ENCODE results near the gene SLC22A23.

The SLC22A23 gene

DNA sequence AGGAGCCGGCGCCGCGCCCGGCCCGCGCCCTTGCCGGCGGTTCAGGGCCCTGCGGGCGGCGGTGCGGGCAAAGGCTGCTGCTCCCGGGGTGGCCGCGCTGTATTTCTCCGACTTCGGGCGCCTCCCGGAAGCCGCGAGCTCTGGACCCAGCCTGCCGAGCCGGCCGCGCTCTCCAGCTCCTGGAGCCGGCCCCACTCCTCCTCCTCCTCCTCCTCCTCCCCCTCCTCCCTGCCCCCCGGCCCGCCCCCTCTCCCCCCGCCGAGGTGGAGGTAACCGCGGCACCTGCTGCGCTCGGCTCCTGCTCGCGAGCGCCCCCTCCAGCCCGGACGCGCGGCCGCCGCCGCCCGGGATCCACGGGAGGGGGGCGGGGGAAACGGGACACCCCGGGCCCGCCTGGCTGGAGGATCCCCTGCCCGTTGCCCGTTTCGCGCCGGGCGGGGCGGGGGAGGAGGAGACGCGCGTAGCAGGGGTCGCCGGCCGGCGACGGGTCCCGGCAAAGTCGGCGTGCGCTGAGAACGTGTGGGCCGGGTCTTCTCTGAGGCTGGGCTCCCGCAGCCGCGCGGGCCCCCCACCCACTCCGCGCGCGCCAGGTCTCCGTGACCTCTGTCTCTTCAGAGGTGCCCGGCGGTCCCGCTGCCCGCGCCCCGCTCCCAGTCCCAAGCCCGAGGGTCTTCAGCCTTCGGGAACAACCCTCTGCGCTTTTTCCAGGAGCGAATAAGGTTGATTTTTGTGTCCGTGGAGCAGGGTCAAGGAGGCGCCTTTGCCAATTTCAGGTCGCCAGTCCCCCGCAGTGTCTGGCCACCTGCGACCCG lies at the start of gene SLC22A23:
SLC22A23 (minus strand) TSS at position 153 of the 812 bp plus-strand sequence. CDS start 491 bp downstream, outside the sequence.
- peak within 1 kb of the TSS; percentile 85 for H3K27ac ChIP-seq
- peak; percentile 85 for DNase-seq (ENCODE audit: low spot score)
- peak; percentile 88 for TF ChIP-seq CTCF (conservative IDR thresholded peaks at IDR 0.05; ENCODE audit: low read depth)
- POLR2A ChIA-PET (ENCODE audit: low non-redundant PET) = no interaction called here
- CTCF ChIA-PET = interaction anchor here (0.6 to 1.0 kb wide), 4 partner anchors 10 to 1792 kb away, joined by 3 read pairs; no protein-coding TSS in a partner anchor

DNA sequence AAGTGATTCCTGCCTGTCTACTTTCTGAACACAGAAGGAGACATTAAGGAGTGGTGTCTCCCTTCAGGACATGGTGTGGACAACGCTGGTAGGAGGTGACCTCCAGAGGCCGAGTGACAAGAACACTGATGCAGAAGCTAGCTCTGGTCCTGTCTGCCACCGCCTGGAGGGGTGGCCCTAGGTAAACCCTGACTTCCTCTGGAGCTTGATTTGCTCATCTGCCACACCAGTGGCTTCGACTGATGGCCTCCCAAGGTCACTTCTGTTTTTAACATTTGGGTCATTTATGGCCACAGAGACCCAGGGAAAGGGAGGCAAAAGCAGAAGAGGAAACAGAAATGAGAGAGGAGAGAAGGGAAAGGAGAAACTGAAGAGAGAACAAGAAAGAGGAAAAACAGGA lies 49.4 kb upstream of the SLC22A23 start:
- TF ChIP-seq CTCF (conservative IDR thresholded peaks at IDR 0.05; ENCODE audit: low read depth) = no peak
- H3K27ac ChIP-seq = no peak overlapping the region
- POLR2A ChIA-PET (ENCODE audit: low non-redundant PET) = no interaction called here
- CTCF ChIA-PET = interaction anchor here (0.5 to 0.6 kb wide), 2 partner anchors 421 to 1058 kb away, joined by 3 to 7 read pairs; no protein-coding TSS in a partner anchor
- no peak for DNase-seq (ENCODE audit: low spot score)

DNA sequence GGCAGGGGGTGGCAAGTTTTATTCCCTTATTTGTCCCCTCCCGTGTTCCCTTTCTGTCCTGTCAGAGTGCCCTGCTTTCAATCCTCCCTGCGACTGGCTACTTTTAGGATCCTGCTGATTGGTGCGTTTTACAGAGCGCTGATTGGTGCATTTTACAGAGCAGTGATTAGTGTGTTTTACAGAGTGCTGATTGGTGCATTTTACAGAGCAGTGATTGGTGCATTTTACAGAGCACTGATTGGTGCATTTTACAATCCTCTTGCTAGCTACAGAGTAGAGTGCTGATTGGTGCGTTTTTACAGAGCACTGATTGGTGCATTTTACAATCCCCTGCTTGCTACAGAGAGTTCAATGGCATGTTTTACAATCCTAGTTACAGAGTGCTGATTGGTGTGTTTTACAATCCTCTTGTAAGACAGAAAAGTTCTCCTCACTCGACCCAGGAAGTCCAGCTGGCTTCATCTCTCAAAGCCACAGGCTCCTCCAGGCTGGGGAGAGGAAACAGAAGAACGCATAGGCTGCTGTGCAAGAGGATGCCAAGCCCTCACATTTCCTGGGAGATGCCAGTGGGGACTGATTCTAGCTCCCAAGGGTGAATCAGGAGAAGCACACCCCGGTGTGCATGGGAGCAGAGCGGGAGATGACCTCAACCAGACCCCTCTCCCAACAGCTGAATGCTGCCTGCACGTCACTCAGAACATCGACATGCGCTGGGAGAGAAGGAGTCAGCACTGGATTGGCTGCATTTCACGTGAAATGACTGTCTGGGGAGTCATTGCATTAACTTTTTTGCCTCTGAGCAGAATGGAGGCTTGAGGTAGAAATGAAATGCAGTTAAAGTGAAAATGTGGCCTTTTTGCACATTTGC lies 48.3 kb upstream of the SLC22A23 start:
- DNase-seq (ENCODE audit: low spot score) = no peak
- no peak overlapping the region for H3K27ac ChIP-seq
- ChIA-PET POLR2A (ENCODE audit: low non-redundant PET) (no interaction called here), CTCF (interaction anchor here (0.6 kb wide), 1 partner anchor 300 kb away, joined by 4 read pairs; no protein-coding TSS in a partner anchor)
- no peak for TF ChIP-seq CTCF (conservative IDR thresholded peaks at IDR 0.05; ENCODE audit: low read depth)

DNA sequence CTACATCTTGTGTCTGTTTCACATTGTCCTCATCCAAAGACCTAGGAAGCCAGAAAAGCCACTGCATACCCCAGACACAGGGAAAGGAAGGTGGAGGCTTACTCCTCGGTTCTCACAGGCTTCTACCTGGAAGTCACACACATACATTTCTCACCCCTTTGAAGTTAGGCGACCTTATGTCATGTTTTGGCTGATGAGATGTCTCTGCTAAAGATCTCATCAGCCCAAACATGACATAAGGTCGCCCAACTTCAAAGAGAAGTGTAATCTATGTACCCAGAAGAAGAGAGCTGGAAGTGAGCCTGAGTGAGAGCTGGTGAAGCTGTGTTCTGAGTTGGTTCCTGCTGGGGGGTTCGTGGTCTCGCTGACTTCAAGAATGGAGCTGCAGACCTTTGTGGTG lies 47.5 kb upstream of the SLC22A23 start:
- ChIA-PET CTCF (no interaction called here), POLR2A (ENCODE audit: low non-redundant PET) (no interaction called here)
- no peak for TF ChIP-seq CTCF (conservative IDR thresholded peaks at IDR 0.05; ENCODE audit: low read depth)
- no peak for DNase-seq (ENCODE audit: low spot score)
- H3K27ac ChIP-seq = no peak overlapping the region

DNA sequence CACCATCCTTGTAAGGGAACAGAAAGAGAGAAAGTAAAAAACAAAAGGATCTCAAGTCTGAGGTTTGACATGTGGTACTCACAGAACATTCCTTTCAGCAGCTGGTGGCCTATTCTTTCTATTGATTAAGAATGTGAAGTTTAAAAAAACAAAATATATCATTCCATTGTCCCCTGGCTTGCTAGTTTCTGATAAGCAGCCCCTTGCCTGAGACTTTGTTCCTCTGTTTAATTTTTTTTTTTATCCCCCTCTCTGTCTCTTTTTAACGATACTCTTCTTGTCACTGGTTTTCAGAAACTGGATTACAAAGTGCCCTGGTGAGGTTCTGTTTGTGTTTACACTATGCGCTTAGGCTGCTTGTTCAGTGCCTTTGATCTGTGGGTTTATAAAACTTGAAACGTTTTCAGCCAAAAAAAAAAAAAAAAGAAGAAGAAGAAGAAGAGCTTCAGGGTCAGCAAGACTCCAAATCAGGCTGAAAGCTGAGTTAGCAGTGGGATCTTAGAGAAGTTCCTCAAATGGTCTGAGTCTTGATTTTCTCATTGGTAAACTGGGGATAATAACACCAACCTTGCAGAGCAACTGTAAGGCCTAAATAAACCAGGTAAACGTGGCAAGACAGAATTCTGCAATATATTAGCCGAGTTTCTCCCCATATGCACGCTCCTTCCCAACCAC lies 45.1 kb upstream of the SLC22A23 start:
- DNase-seq (ENCODE audit: low spot score) = no peak
- ChIA-PET CTCF (interaction anchor here (0.7 to 1.0 kb wide), 3 partner anchors 10 to 221 kb away, joined by 3 to 4 read pairs (median 3); no protein-coding TSS in a partner anchor), POLR2A (ENCODE audit: low non-redundant PET) (no interaction called here)
- no peak overlapping the region for H3K27ac ChIP-seq
- no peak for TF ChIP-seq CTCF (conservative IDR thresholded peaks at IDR 0.05; ENCODE audit: low read depth)
